GM12864 (cell line): Measurements from ENCODE around the gene SLC25A46.
"Not testable (repeated sequence)": the region's sequence is repeated elsewhere in the genome, so short reads cannot be mapped to it uniquely, and the experiment has no call there.

ENCODE experiments used
- DNase-seq: peaks from one replicate; pipeline ENCODE4 v3.0.0-alpha.2; 2011; ENCODE audit warnings: low read depth
- H3K4me3 ChIP-seq: 2 replicates; pipeline ENCODE4 v1.5.1; 2011; ENCODE audit warnings: mild to moderate bottlenecking, low read depth, low read length, control low read depth
- CTCF ChIP-seq: IDR thresholded peaks from 2 replicates; pipeline ENCODE4 v1.5.1; 2011; ENCODE audit warnings: low read depth, mild to moderate bottlenecking, moderate library complexity, low read length, control low read depth, inconsistent platforms; ENCODE audit errors: missing control alignments

Gene SLC25A46

GRCh38 chr5:110716247-110717245 lies 22.3 kb upstream of the SLC25A46 start:
- H3K4me3 ChIP-seq = no peak overlapping the region
- DNase-seq = no peak
- TF ChIP-seq CTCF = no peak

GRCh38 chr5:110718311-110718710 lies 20.5 kb upstream of the SLC25A46 start:
- DNase-seq = no peak
- no peak overlapping the region for H3K4me3 ChIP-seq
- no peak for TF ChIP-seq CTCF

GRCh38 chr5:110726249-110727024 lies 12.4 kb upstream of the SLC25A46 start, which contains the start of gene TMEM232:
TSS of gene TMEM232 (minus strand) at chr5:110726671. CDS start at chr5:110667352, 59,319 bp downstream.
- no peak for DNase-seq
- H3K4me3 ChIP-seq = no peak within 1 kb of the TSS
- no peak for TF ChIP-seq CTCF

- no peak overlapping the region for H3K4me3 ChIP-seq
- TF ChIP-seq CTCF = no peak
- no peak for DNase-seq
These were observed 11.8 kb upstream of the SLC25A46 start for GRCh38 chr5:110727025-110727314.

- not testable (repeated sequence) for DNase-seq, H3K4me3 ChIP-seq
These were observed 7.3 kb upstream of the SLC25A46 start for GRCh38 chr5:110731499-110731898.

GRCh38 chr5:110734101-110734500 lies 4.7 kb upstream of the SLC25A46 start:
- no peak for DNase-seq
- no peak overlapping the region for H3K4me3 ChIP-seq
- TF ChIP-seq CTCF = no peak

GRCh38 chr5:110735556-110735955 lies 3.3 kb upstream of the SLC25A46 start:
- DNase-seq = no peak
- TF ChIP-seq CTCF = no peak
- H3K4me3 ChIP-seq = no peak overlapping the region
